ENCODE data around the gene ANKRD23. TPM values are rescaled to one million over a fixed set of nuclear protein-coding genes. Genes with fewer than 3 reads are reported as not detected.

Gene ANKRD23
- 2.3 TPM for polyA plus RNA-seq (2013, experiment 1 of 2)
- polyA plus RNA-seq (2013, experiment 2 of 2): 1.9 TPM

DNA sequence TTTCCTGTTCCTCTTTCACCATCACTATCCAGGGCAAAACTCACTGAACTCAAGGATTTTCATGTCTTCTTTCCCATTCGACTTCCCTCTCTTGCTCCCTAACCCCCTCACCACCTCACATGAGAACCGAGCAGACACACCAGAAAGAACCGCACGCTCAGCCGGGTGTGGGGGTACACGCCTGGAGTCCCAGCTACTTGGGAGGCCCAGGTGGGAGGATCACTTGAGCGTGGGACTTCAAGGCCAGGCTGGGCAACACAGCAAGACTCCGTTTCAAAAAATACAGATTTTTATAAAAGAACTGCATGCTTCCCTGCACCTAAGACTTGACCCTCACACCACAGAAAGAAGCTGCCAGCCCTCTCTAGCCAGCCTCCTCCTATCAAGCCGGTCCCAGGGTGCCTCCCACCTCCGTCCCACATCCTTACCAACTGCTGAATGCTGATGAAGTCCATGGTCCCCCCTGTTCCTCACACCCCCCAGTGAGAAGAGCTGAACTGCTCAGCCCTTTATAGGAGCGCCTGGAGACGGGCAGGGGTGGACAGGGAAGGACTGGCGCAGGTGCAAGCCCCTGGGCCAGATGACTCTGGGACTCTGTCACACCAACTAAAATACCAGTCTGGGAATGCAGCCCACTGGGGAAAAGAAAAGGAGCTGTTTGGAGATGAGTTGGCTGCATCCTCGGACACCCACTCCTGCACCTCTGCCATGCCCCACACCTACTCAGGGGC is at the start of gene ANKRD23:
Gene ANKRD23, minus strand, starts transcription at position 484 of the 731 bp plus-strand sequence. Its CDS starts 29 bp downstream, at position 455.
- Histone ChIP-seq H3K18ac (ENCODE audit: low read length) (no peak within 1 kb of the TSS), H2BK15ac (ENCODE audit: low read length) (no peak within 1 kb of the TSS), H3K9ac (ENCODE audit: low read depth, low read length, poor library complexity) (no peak within 1 kb of the TSS), H3K4ac (ENCODE audit: low read length) (no peak within 1 kb of the TSS), H3K23ac (ENCODE audit: low read depth, low read length, poor library complexity) (peak within 1 kb of the TSS; percentile 29), H3K4me1 (ENCODE audit: control insufficient read depth in 2 of 2, insufficient read depth in 1 of 2, low read depth in 1 of 2, low read length in 2 of 2) (peaks cover 0 to 6% of the 10 kb centered on the region in 2 donors), H3K27me3 (ENCODE audit: control insufficient read depth in 3 of 3, insufficient read depth in 3 of 3, low read depth in 1 of 3, low read length in 3 of 3) (no peaks in the 10 kb centered on the region), H2BK120ac (ENCODE audit: low read depth, low read length) (no peak within 1 kb of the TSS), H3K27ac (replicated peaks; ENCODE audit: low read length) (no peak within 1 kb of the TSS), H4K8ac (ENCODE audit: low read depth, low read length) (no peak within 1 kb of the TSS), H3K14ac (ENCODE audit: low read length) (no peak within 1 kb of the TSS), H4K91ac (ENCODE audit: low read depth, low read length, poor library complexity) (no peak within 1 kb of the TSS), H3K36me3 (replicated peaks in 1 of 2; ENCODE audit: control insufficient read depth in 2 of 2, insufficient read depth in 2 of 2, low read length in 2 of 2) (peaks cover 15 to 38% of the 10 kb centered on the region in 2 donors), H3K79me1 (ENCODE audit: low read depth, low read length) (peaks cover 2% of the 10 kb centered on the region), H3K4me2 (ENCODE audit: insufficient read depth, low read length, poor library complexity, severe bottlenecking) (no peak within 1 kb of the TSS), H3K9me3 (replicated peaks in 1 of 2; ENCODE audit: control insufficient read depth in 2 of 2, insufficient read depth in 1 of 2, low read depth in 1 of 2, low read length in 2 of 2) (no peaks in the 10 kb centered on the region), H2AK5ac (ENCODE audit: low read depth, low read length) (no peak within 1 kb of the TSS), H2AFZ (ENCODE audit: low read length) (no peak within 1 kb of the TSS), H2BK12ac (ENCODE audit: low read length) (no peak within 1 kb of the TSS), H2BK5ac (ENCODE audit: low read length) (no peak within 1 kb of the TSS), H3K4me3 (ENCODE audit: low read length in 2 of 2) (no peak within 1 kb of the TSS)
- DNase-seq (ENCODE audit: low spot score): no peak
- WGBS, 2 donors (ENCODE audit: extremely low coverage in 2 of 2, insufficient read length in 2 of 2, insufficient replicate concordance in 1 of 2): no CpG with 5 or more reads among the region's 14 CpGs

DNA sequence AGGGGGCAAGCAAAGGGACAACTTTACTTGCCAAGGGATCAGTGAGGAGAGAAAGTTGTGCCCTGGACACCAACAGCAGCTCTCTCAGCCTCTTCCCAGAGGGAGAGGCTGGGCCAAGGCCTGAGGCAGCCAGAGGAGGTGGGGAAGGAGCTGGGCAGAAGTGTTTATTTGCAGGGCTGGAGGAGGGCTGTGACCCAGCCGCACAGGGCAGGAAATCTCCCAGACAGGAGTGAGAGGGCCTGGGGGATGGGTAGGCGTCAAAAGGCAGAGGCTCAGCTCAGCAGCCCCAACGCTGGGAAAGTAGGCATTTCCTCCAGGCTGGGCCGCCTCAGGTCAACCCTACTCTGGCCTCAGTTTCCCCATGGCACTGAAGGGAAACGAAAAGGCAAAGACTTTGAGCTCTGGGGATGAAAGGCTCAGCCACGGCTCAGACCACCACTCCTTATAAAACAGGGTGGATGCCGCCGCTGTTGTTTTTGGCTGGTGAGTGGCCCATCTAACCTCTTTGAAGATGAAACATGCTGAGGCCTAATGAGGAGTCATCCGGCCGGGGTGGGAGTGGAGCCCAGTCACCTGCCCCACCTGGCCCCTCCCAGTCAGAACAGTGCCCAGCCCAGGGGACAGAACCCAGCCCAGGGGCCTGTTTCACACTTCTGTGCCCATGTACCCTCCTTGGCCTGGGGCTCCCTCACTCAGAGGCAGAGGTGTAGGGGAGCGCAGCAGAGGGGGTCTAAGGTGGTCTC is 47.9 kb upstream of the ANKRD23 start:
- no peak for DNase-seq (ENCODE audit: low spot score)
- H3K27ac ChIP-seq (replicated peaks; ENCODE audit: low read length): no peak overlapping the region
- H3K4me2 ChIP-seq (ENCODE audit: insufficient read depth, low read length, poor library complexity, severe bottlenecking): no peak overlapping the region
- H3K4ac ChIP-seq (ENCODE audit: low read length): no peak overlapping the region
- peak overlapping the region; percentile 55 for H3K18ac ChIP-seq (ENCODE audit: low read length)
- peak overlapping the region; percentile 10 for H2AFZ ChIP-seq (ENCODE audit: low read length)
- peaks cover 19 to 29% of the 10 kb centered on the region in 2 donors for H3K4me1 ChIP-seq (ENCODE audit: control insufficient read depth in 2 of 2, insufficient read depth in 1 of 2, low read depth in 1 of 2, low read length in 2 of 2)
- H2BK120ac ChIP-seq (ENCODE audit: low read depth, low read length): no peak overlapping the region
- H4K91ac ChIP-seq (ENCODE audit: low read depth, low read length, poor library complexity): no peak overlapping the region
- H3K36me3 ChIP-seq (replicated peaks in 1 of 2; ENCODE audit: control insufficient read depth in 2 of 2, insufficient read depth in 2 of 2, low read length in 2 of 2): no peaks in the 10 kb centered on the region
- WGBS, 2 donors (ENCODE audit: extremely low coverage in 2 of 2, insufficient read length in 2 of 2, insufficient replicate concordance in 1 of 2): no CpG with 5 or more reads among the region's 11 CpGs
- H2BK15ac ChIP-seq (ENCODE audit: low read length): peak overlapping the region; percentile 79
- peak overlapping the region; percentile 81 for H3K23ac ChIP-seq (ENCODE audit: low read depth, low read length, poor library complexity)
- no peaks in the 10 kb centered on the region for H3K79me1 ChIP-seq (ENCODE audit: low read depth, low read length)
- peak overlapping the region; percentile 39 for H3K9ac ChIP-seq (ENCODE audit: low read depth, low read length, poor library complexity)
- H2BK12ac ChIP-seq (ENCODE audit: low read length): peak overlapping the region; percentile 76
- peak overlapping the region; percentile 57 for H3K14ac ChIP-seq (ENCODE audit: low read length)
- H4K8ac ChIP-seq (ENCODE audit: low read depth, low read length): no peak overlapping the region
- peak overlapping the region; percentile 92 for H2AK5ac ChIP-seq (ENCODE audit: low read depth, low read length)
- no peaks in the 10 kb centered on the region for H3K9me3 ChIP-seq (replicated peaks in 1 of 2; ENCODE audit: control insufficient read depth in 2 of 2, insufficient read depth in 1 of 2, low read depth in 1 of 2, low read length in 2 of 2)
- peaks cover 0 to 8% (median 3%) of the 10 kb centered on the region in 3 experiments for H3K27me3 ChIP-seq (ENCODE audit: control insufficient read depth in 3 of 3, insufficient read depth in 3 of 3, low read depth in 1 of 3, low read length in 3 of 3)
- H2BK5ac ChIP-seq (ENCODE audit: low read length): no peak overlapping the region
- no peak overlapping the region for H3K4me3 ChIP-seq (ENCODE audit: low read length in 2 of 2)

DNA sequence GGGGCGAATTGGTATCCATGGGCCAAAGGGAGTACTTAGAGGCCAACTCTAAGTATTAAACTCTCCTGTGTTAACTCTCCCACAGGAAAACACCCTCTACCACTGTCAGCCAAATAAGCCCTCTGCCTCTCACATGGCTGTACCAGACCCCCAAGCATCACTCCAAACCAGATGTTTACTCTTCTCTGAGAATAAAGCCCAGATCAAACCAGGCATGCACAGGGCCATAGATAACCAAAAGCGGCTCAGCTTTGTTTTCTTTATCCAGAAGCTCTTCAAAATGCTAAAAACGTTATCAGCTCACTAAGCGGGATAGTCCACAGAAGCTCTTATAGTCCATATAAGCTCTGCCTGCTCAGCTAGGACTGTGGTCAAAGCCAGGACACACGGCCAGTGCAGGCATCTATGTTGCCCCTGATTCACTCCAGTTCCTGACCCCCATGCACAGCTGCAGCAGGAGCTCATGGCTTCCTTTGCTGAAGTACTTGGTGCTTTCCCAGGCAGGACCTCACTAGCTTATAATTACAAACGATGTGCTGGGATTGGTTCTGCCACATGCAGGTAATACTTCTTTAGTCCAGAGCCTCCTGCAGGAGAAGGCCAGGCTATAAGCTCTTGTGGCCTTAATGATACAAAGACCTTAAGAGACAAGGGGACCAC is 47.0 kb upstream of the ANKRD23 start:
- Histone ChIP-seq H3K14ac (ENCODE audit: low read length) (no peak overlapping the region), H3K36me3 (replicated peaks in 1 of 2; ENCODE audit: control insufficient read depth in 2 of 2, insufficient read depth in 2 of 2, low read length in 2 of 2) (no peaks in the 10 kb centered on the region), H3K9ac (ENCODE audit: low read depth, low read length, poor library complexity) (no peak overlapping the region), H3K4ac (ENCODE audit: low read length) (no peak overlapping the region), H3K18ac (ENCODE audit: low read length) (no peak overlapping the region), H3K27me3 (ENCODE audit: control insufficient read depth in 3 of 3, insufficient read depth in 3 of 3, low read depth in 1 of 3, low read length in 3 of 3) (peaks cover 0 to 8% (median 3%) of the 10 kb centered on the region in 3 experiments), H2BK5ac (ENCODE audit: low read length) (no peak overlapping the region), H2BK12ac (ENCODE audit: low read length) (no peak overlapping the region), H3K4me3 (ENCODE audit: low read length in 2 of 2) (no peak overlapping the region), H3K4me1 (ENCODE audit: control insufficient read depth in 2 of 2, insufficient read depth in 1 of 2, low read depth in 1 of 2, low read length in 2 of 2) (peaks cover 17 to 24% of the 10 kb centered on the region in 2 donors), H2AK5ac (ENCODE audit: low read depth, low read length) (no peak overlapping the region), H4K91ac (ENCODE audit: low read depth, low read length, poor library complexity) (no peak overlapping the region), H4K8ac (ENCODE audit: low read depth, low read length) (no peak overlapping the region), H2AFZ (ENCODE audit: low read length) (peak overlapping the region; percentile 10), H3K79me1 (ENCODE audit: low read depth, low read length) (no peaks in the 10 kb centered on the region), H3K23ac (ENCODE audit: low read depth, low read length, poor library complexity) (no peak overlapping the region), H2BK120ac (ENCODE audit: low read depth, low read length) (no peak overlapping the region), H3K4me2 (ENCODE audit: insufficient read depth, low read length, poor library complexity, severe bottlenecking) (no peak overlapping the region), H3K27ac (replicated peaks; ENCODE audit: low read length) (no peak overlapping the region), H2BK15ac (ENCODE audit: low read length) (no peak overlapping the region), H3K9me3 (replicated peaks in 1 of 2; ENCODE audit: control insufficient read depth in 2 of 2, insufficient read depth in 1 of 2, low read depth in 1 of 2, low read length in 2 of 2) (no peaks in the 10 kb centered on the region)
- WGBS, 2 donors (ENCODE audit: extremely low coverage in 2 of 2, insufficient read length in 2 of 2, insufficient replicate concordance in 1 of 2): no CpG with 5 or more reads among the region's 6 CpGs
- DNase-seq (ENCODE audit: low spot score): no peak

All from neuronal stem cell (in vitro differentiated cells).